Sigmoid colon (tissue), 7 donors: ENCODE measurements around the gene NTMT2. TPM values are rescaled to one million over a fixed set of nuclear protein-coding genes. Genes with fewer than 3 reads are reported as not detected.

Source experiments
- DNase-seq: peaks from one replicate; pipeline ENCODE4 v3.0.0-alpha.2; 2019
- H3K27ac ChIP-seq, 4 donors: fragments of 200-600 bp; sonication (generic); one replicate each; pipeline ENCODE4 v1.5.1; 2016 to 2019; ENCODE audit warnings: mild to moderate bottlenecking in 1 of 4
- H3K27me3 ChIP-seq, 3 donors: fragments of 200-600 bp; sonication (generic); one replicate each; pipeline ENCODE4 v1.5.1; 2019; ENCODE audit warnings: mild to moderate bottlenecking in 1 of 3
- H3K36me3 ChIP-seq, 4 donors: fragments of 200-600 bp; sonication (generic); one replicate each; pipeline ENCODE4 v1.5.1; 2016 to 2019
- H3K4me1 ChIP-seq, 4 donors: fragments of 200-600 bp; sonication (generic); one replicate each; pipeline ENCODE4 v1.5.1; 2017 to 2019
- H3K4me3 ChIP-seq, 4 donors: fragments of 200-600 bp; sonication (generic); one replicate each; pipeline ENCODE4 v1.5.1; 2017 to 2019; ENCODE audit warnings: mild to moderate bottlenecking in 2 of 4, moderate library complexity in 1 of 4
- H3K9me3 ChIP-seq, 4 donors: fragments of 200-600 bp in 3 of 4; sonication (generic) in 3 of 4; one replicate each; pipeline versions ENCODE4 v1.5.1 to v1.6.1; 2013 to 2019
- EP300 ChIP-seq, 4 donors: sonication (generic); formaldehyde crosslinking; IDR thresholded peaks; one replicate each; pipeline ENCODE4 v1.6.1; 2017; ENCODE audit warnings: antibody characterized with exemption in 4 of 4
- POLR2A ChIP-seq, 2 donors: fragments of 450-650 bp; IDR thresholded peaks; one replicate each; pipeline ENCODE4 v1.6.1; 2016; ENCODE audit warnings: antibody characterized with exemption in 2 of 2, mild to moderate bottlenecking in 2 of 2, moderate library complexity in 2 of 2
- POLR2AphosphoS5 ChIP-seq, 4 donors: sonication (generic); formaldehyde crosslinking; IDR thresholded peaks; one replicate each; pipeline ENCODE4 v1.6.1; 2017; ENCODE audit warnings: antibody characterized with exemption in 4 of 4
- WGBS, 2 donors: extraction: QIAGEN DNeasy Blood & Tissue Kit; methylation state at CpG; one replicate each; pipeline ENCODE4 v1.1.7; 2013; 5-methylcytosine and 5-hydroxymethylcytosine counted together
- intact Hi-C: fragments of 100-400 bp; cut with DNase I; formaldehyde crosslinking; loops from one replicate; pipeline ENCODE4 v1.15.1; 2023
- polyA plus RNA-seq, 3 donors: library from polyadenylated mRNA; stranded (reverse); fragments of 200-250 nt; gene quantifications; one replicate each; pipeline ENCODE4 v1.2.3, GENCODE V29; 2013
- total RNA-seq, 4 donors: library from RNA; depleted of rRNA; stranded (reverse); fragments of >200 nt; gene quantifications; one replicate each; pipeline ENCODE4 v1.1.0, GENCODE V29; 2016
- TF ChIP-seq, protein P1 (sequence below), 4 experiments: fragments of 450-650 bp in 3 of 4; fragments of 200-600 bp in 1 of 4; IDR thresholded peaks; one replicate each; pipeline ENCODE4 v1.5.1; 2016 to 2019; ENCODE audit warnings: antibody characterized with exemption in 4 of 4, mild to moderate bottlenecking in 3 of 4, moderate library complexity in 2 of 4
- donor health status: healthy with polysubstance abuse.
- donor health status: Bipolar disorder and iron deficiency.
- donor health status: healthy.

NTMT2 gene
- total and polyA plus RNA-seq, 7 donors = not detected

DNA sequence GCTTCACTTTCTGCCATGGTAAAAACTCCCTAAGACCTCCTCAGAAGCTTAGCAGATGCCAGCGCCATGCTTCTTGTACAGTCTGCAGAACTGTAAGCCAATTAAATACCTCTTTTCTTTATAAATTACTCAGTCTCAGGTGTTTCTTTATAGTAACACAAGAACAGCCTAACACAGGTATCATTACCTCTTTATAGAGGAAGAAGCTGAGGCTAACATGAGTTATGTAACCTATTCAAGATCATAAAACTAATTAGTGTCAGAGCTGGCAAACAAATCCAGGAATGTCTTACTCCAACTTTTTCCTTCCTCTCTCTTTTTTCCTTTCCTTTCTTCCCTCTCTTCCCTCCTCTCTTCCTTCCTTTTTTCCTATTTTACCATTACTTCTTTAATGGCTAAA, 9.3 kb downstream of the NTMT2 start:
- 53 to 86% methylated on average over 1 of the region's 1 CpG for WGBS, 2 donors
- no peak for DNase-seq
- no peaks in the 10 kb centered on the region for H3K4me1 ChIP-seq
- H3K4me3 ChIP-seq = no peak overlapping the region
- H3K27me3 ChIP-seq = no peaks in the 10 kb centered on the region
- no peak for TF ChIP-seq POLR2A (IDR thresholded peaks at IDR 0.05)
- TF ChIP-seq, protein P1, sequence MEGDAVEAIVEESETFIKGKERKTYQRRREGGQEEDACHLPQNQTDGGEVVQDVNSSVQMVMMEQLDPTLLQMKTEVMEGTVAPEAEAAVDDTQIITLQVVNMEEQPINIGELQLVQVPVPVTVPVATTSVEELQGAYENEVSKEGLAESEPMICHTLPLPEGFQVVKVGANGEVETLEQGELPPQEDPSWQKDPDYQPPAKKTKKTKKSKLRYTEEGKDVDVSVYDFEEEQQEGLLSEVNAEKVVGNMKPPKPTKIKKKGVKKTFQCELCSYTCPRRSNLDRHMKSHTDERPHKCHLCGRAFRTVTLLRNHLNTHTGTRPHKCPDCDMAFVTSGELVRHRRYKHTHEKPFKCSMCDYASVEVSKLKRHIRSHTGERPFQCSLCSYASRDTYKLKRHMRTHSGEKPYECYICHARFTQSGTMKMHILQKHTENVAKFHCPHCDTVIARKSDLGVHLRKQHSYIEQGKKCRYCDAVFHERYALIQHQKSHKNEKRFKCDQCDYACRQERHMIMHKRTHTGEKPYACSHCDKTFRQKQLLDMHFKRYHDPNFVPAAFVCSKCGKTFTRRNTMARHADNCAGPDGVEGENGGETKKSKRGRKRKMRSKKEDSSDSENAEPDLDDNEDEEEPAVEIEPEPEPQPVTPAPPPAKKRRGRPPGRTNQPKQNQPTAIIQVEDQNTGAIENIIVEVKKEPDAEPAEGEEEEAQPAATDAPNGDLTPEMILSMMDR (IDR thresholded peaks at IDR 0.05) = no peak
- no peak for TF ChIP-seq POLR2AphosphoS5 (IDR thresholded peaks at IDR 0.05)
- no peak for TF ChIP-seq EP300 (IDR thresholded peaks at IDR 0.05)
- H3K36me3 ChIP-seq = no peaks in the 10 kb centered on the region
- H3K9me3 ChIP-seq = peaks cover 0 to 3% (median 0%) of the 10 kb centered on the region in 4 donors
- no peak overlapping the region for H3K27ac ChIP-seq
- intact Hi-C loops = no loop called here

DNA sequence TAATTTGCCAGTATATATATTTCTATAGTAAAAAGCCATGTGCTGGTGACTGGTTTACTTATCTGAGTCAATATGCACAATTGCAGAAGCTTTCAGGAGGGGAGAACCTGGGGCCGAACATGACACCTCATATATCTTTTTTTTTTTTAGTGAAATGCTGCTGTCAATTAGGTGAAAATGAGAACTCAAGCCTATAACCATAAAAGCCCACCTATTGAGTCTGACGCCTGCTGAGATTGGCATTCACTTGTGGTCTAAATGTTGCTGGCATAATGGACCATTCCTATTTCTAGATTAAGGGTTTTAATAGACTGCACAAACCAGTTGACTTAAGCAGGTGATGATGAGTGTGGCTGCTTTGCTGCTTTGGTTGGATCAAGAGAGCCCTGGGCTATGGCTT, 10.8 kb downstream of the NTMT2 start:
- no peak for TF ChIP-seq EP300 (IDR thresholded peaks at IDR 0.05)
- TF ChIP-seq POLR2A (IDR thresholded peaks at IDR 0.05) = no peak
- no peak for TF ChIP-seq POLR2AphosphoS5 (IDR thresholded peaks at IDR 0.05)
- TF ChIP-seq, protein P1 (IDR thresholded peaks at IDR 0.05) = no peak
- no peaks in the 10 kb centered on the region for H3K36me3 ChIP-seq
- H3K9me3 ChIP-seq = peaks cover 0 to 3% (median 0%) of the 10 kb centered on the region in 4 donors
- H3K4me3 ChIP-seq = no peak overlapping the region
- H3K27me3 ChIP-seq = no peaks in the 10 kb centered on the region
- H3K4me1 ChIP-seq = no peaks in the 10 kb centered on the region
- no peak for DNase-seq
- no peak overlapping the region for H3K27ac ChIP-seq
- 87 to 95% methylated on average over 2 of the region's 2 CpGs for WGBS, 2 donors
- intact Hi-C loops = no loop called here

DNA sequence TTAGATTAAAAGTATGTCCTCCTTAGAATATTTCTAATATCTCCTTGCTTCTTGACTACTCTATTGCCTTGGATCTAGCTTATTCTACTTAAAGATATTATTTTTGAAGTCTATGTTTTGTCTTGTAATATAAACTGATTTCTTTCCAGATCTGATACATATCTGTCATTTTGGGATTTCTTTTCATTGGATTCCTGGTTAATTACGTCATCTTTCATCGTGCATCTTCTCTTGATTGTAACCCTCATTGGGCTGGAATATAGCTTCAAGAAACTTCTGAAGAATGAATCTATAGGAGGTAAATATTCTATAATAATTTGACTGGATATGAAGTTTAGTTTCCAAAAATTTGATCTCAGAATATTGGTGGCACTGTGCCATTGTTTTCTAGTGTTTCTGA, 12.1 kb downstream of the NTMT2 start:
- WGBS, 2 donors = 94 to 96% methylated on average over 2 of the region's 2 CpGs
- H3K4me1 ChIP-seq = no peaks in the 10 kb centered on the region
- no peaks in the 10 kb centered on the region for H3K36me3 ChIP-seq
- intact Hi-C loops = no loop called here
- TF ChIP-seq EP300 (IDR thresholded peaks at IDR 0.05) = no peak
- TF ChIP-seq POLR2AphosphoS5 (IDR thresholded peaks at IDR 0.05) = no peak
- TF ChIP-seq, protein P1 (IDR thresholded peaks at IDR 0.05) = no peak
- TF ChIP-seq POLR2A (IDR thresholded peaks at IDR 0.05) = no peak
- no peak for DNase-seq
- peaks cover 0 to 3% (median 0%) of the 10 kb centered on the region in 4 donors for H3K9me3 ChIP-seq
- H3K4me3 ChIP-seq = no peak overlapping the region
- no peaks in the 10 kb centered on the region for H3K27me3 ChIP-seq
- H3K27ac ChIP-seq = no peak overlapping the region

DNA sequence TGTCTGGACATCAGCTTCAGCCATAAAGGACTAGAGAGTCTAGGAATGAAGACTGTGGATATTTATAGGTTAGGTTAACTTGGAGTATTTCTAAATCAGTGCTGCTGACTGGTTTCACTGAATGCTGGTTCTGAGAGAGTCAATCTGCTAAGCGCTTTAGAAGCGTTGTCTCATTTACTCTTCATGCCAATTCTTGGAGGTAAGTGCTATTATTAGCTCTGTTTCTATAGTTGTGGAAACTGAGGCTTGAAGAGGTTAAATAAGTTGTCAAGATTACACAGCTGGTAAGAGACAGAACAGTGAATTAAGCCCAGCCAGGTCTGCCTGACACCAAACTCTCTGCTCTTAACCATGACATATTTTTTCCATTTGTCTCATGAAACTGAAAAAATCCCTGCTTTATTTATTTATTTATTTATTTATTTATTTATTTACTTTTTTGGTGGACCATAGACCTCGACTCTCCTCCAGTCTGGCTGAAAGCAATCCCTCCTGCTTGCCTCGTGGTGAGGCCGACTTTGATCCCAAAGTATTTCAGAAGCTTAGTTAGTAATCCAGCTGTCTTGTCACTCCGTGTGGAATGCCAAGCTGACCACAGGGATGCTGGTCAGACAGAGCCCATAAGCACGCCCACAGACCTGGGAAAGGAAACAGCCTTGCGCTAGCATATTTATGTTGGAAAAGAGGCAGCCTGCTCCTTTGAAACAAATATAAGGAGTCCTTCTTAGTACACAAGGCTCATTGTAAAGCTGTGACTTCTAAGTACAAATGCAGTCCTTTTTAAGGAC, 16.9 kb downstream of the NTMT2 start:
- TF ChIP-seq POLR2A (IDR thresholded peaks at IDR 0.05) = no peak
- no peak for TF ChIP-seq POLR2AphosphoS5 (IDR thresholded peaks at IDR 0.05)
- no peak for TF ChIP-seq EP300 (IDR thresholded peaks at IDR 0.05)
- TF ChIP-seq, protein P1 (IDR thresholded peaks at IDR 0.05) = no peak
- Histone ChIP-seq H3K4me3 (no peak overlapping the region), H3K27me3 (no peaks in the 10 kb centered on the region), H3K4me1 (no peaks in the 10 kb centered on the region), H3K27ac (no peak overlapping the region), H3K9me3 (no peaks in the 10 kb centered on the region), H3K36me3 (no peaks in the 10 kb centered on the region)
- intact Hi-C loops = no loop called here
- no peak for DNase-seq
- 68 to 83% methylated on average over 8 of the region's 8 CpGs for WGBS, 2 donors
